Measurements from ENCODE around the gene PTCH2.
A peak's percentile ranks its signal among the peaks of the same experiment; 100 is the strongest.

PTCH2 gene

DNA sequence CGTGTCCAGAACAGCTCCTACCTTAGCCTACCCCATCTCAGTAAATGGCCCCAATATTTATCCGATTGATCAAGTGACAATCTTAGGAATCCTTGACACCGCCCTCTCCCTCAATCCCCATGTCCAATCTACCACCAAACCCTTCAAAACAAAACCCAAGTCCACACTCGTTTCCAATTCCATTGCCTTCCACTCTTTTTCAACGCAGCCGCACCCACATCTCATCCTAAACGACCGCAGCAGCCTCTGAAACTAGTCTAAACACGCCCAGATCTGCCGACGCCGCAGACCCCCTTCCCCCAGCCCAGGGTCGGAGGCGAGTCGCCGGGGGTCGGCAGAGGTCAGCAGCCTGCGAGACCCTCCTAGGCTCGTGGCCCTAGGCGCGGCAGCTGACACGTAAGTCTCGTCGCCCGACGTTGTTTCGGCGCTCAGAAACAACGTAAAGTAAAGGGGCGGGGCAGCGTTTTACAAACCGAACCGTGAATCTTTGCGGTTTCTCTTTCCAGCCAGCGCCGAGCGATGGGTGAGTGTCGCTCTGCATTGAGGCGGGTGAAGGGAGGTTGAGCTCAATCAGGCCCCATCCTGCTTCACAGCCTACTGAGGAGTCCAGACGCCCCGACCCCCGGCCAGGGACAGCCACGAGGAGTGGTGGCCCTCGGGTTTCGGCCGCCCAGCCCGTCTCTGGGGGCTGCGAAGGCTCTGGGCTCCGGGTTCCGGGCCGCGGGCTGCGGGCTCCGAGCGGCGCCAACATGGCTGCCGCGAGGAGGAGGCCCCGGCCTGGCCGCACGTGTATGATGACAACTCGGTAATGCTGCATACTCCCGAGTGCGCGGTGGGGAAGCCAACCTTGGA lies 67.7 kb downstream of the PTCH2 start, which contains the start of gene RPS8:
Gene RPS8, plus strand, starts transcription at position 463 of the 852 bp plus-strand sequence. Its CDS starts 57 bp downstream, at position 520.
- in situ Hi-C loops (cut with HindIII; ENCODE audit: low pct_unique_long_range_greater_than_20kb, low sequenced_read_pairs): no loop called here
- peak; percentile 70 to 93 for DNase-seq (ENCODE audit: low read depth in 1 of 2, low spot score in 1 of 2)
- TF ChIP-seq JUND (IDR thresholded peaks at IDR 0.05; ENCODE audit: low read depth): no peak
